Measurements from ENCODE around the gene ACACA. TPM values are rescaled to one million over a fixed set of nuclear protein-coding genes. Genes with fewer than 3 reads are reported as not detected.

The ACACA gene
- total and polyA plus RNA-seq, 2 donors (not counting 3 experiments of a cell fraction or from before 2014, with no cell fraction given): 55.3 to 124 TPM

GRCh38 chr17:37098152-37098551 lies 308.5 kb downstream of the ACACA start:
- Histone ChIP-seq H3K79me2 (ENCODE audit: control insufficient read depth, insufficient read depth, low read length) (no peaks in the 10 kb centered on the region), H2AFZ (ENCODE audit: low read depth, low read length) (no peak overlapping the region), H3K27ac (ENCODE audit: insufficient read depth, low read depth, low read length) (no peak overlapping the region), H3K4me2 (ENCODE audit: insufficient read depth, low read length) (no peak overlapping the region), H3K27me3 (ENCODE audit: control insufficient read depth in 2 of 2, insufficient read depth in 2 of 2, low read length in 2 of 2) (no peaks in the 10 kb centered on the region), H3K4me1 (ENCODE audit: control insufficient read depth, extremely low read depth, insufficient read depth, low read length) (no peaks in the 10 kb centered on the region), H4K20me1 (replicated peaks; ENCODE audit: control insufficient read depth, extremely low read depth, insufficient read depth, low read length) (no peaks in the 10 kb centered on the region), H3K9me1 (replicated peaks; ENCODE audit: control insufficient read depth, extremely low read depth, insufficient read depth, low read length) (no peaks in the 10 kb centered on the region), H3K9ac (replicated peaks; ENCODE audit: extremely low read depth, insufficient read depth, low read length) (no peak overlapping the region), H3K4me3 (replicated peaks in 1 of 3; ENCODE audit: insufficient read depth in 1 of 3, low read depth in 1 of 3, low read length in 3 of 3) (no peak overlapping the region), H3K9me3 (replicated peaks; ENCODE audit: control insufficient read depth, insufficient read depth, low read length) (no peaks in the 10 kb centered on the region), H3K36me3 (ENCODE audit: control insufficient read depth in 2 of 2, extremely low read depth in 1 of 2, insufficient read depth in 2 of 2, low read length in 2 of 2) (peaks cover 21 to 28% of the 10 kb centered on the region in 2 experiments)
- CTCF ChIA-PET: interaction anchor here (1.6 kb wide), 1 partner anchor 472 kb away, joined by 4 read pairs; no protein-coding TSS in a partner anchor
- no peak for FAIRE-seq
- TF ChIP-seq MAX (IDR thresholded peaks at IDR 0.05; ENCODE audit: insufficient read depth, insufficient read length): no peak
- TF ChIP-seq GATA2 (IDR thresholded peaks at IDR 0.05; ENCODE audit: insufficient read depth, insufficient read length, low read depth, low read length): no peak
- TF ChIP-seq MYC (IDR thresholded peaks at IDR 0.05; ENCODE audit: low read depth, low read length): no peak
- TF ChIP-seq POLR2A (IDR thresholded peaks at IDR 0.05; ENCODE audit: low read depth, low read length): no peak
- no peak for TF ChIP-seq EZH2 (IDR thresholded peaks at IDR 0.05; ENCODE audit: borderline replicate concordance, low read depth, low read length, severe bottlenecking)
- TF ChIP-seq JUN (IDR thresholded peaks at IDR 0.05; ENCODE audit: borderline replicate concordance, insufficient read depth, insufficient read length, low read depth): no peak
- no peak for TF ChIP-seq CTCF (IDR thresholded peaks at IDR 0.05; ENCODE audit: extremely low read depth in 1 of 2, insufficient read depth in 1 of 2, low read depth in 1 of 2, low read length in 2 of 2)
- TF ChIP-seq POLR2AphosphoS5 (IDR thresholded peaks at IDR 0.05; ENCODE audit: insufficient read depth, low read depth, low read length): no peak
- TF ChIP-seq FOS (IDR thresholded peaks at IDR 0.05; ENCODE audit: borderline replicate concordance, insufficient read depth, low read length): no peak
- POLR2A ChIA-PET: no interaction called here
- dilution Hi-C loops (cut with MboI; ENCODE audit: extremely low pct_ligation_motif_present, low sequenced_read_pairs): no loop called here
- BruUV-seq (replicated peaks): no TSS peak
- DNase-seq (ENCODE audit: low read depth, low spot score): no peak
- intact Hi-C loops (cut with micrococcal nuclease): no loop called here

All from endothelial cell of umbilical vein (primary cell).